ENCODE measurements around the gene ASIC2.

Gene ASIC2

DNA sequence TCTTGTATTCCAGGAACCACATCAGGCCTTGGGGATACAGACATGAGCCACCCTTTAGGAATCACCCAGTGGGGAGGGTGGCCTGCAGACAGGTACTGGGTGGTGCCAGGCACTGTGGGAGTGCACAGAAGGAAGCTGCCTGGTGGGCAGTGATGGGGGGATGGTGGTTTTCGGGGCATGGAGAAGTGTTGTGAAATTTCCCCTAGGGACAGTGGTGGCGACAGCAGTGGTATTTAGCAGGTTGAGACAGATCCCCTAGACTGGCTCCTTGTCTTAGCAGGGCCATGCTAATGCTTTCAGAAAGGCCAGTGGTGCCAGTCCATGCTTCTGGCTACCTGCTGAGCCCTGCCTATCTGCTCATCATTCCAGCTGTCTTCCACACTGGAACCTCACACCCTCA is 171.8 kb downstream of the ASIC2 start:
- ATAC-seq: no peak
- TF ChIP-seq GLIS3 (CRISPR knock-in tag; IDR thresholded peaks at IDR 0.05): no peak

- ATAC-seq: no peak
Observed at GRCh38 chr17:33120103-33120502, 173.0 kb downstream of the ASIC2 start.

DNA sequence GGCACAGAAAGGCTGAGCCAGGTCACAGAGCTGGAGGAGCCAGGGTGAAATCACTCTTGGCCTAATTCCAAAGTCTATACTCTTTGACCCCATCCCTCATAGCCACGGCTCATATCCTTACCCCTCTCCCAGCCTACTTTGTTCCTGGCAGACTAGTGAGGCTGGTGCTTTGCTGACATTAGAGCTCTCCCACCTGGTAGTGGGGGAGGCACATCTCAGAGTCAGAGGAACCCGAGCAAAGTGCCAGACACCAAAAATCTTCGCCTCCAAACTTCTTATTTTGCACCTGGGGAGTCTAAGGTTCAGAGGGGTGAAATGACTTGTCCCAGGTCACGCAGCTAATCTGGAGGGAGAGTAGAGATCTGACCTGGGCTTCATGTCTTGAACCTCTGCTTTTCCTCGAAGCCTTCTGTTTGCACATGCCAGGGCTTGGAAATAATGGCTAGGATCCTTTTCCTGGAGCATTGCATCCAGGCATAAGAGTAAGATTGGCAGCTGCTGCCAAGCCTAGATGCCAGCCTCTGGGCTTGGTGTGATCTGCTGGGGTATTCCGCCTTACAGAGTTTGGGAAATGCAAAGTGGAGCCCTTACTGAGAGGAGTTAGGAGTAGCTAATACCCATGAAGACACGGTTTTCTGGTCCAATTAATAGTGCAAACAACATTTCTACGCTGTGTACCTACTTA is 174.6 kb downstream of the ASIC2 start:
- TF ChIP-seq, protein P1, sequence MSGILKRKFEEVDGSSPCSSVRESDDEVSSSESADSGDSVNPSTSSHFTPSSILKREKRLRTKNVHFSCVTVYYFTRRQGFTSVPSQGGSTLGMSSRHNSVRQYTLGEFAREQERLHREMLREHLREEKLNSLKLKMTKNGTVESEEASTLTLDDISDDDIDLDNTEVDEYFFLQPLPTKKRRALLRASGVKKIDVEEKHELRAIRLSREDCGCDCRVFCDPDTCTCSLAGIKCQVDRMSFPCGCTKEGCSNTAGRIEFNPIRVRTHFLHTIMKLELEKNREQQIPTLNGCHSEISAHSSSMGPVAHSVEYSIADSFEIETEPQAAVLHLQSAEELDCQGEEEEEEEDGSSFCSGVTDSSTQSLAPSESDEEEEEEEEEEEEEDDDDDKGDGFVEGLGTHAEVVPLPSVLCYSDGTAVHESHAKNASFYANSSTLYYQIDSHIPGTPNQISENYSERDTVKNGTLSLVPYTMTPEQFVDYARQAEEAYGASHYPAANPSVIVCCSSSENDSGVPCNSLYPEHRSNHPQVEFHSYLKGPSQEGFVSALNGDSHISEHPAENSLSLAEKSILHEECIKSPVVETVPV (CRISPR knock-in tag; IDR thresholded peaks at IDR 0.05): no peak
- TF ChIP-seq TSHZ2 (CRISPR knock-in tag; IDR thresholded peaks at IDR 0.05): no peak

More at GRCh38 chr17:33120103-33120502, 173.0 kb downstream of the ASIC2 start:
- TF ChIP-seq CSDC2 (CRISPR knock-in tag; IDR thresholded peaks at IDR 0.05): no peak
- no peak for TF ChIP-seq SNAI2 (CRISPR knock-in tag; IDR thresholded peaks at IDR 0.05)
- no peak for TF ChIP-seq TCF4 (CRISPR knock-in tag; IDR thresholded peaks at IDR 0.05; ENCODE audit: borderline replicate concordance)
- no peak for TF ChIP-seq BACH2 (CRISPR knock-in tag; IDR thresholded peaks at IDR 0.05; ENCODE audit: borderline replicate concordance)
- TF ChIP-seq RARB (CRISPR knock-in tag; IDR thresholded peaks at IDR 0.05): no peak
- TF ChIP-seq, protein P1 (CRISPR knock-in tag; IDR thresholded peaks at IDR 0.05): no peak
- no peak for TF ChIP-seq ZFP3 (CRISPR knock-in tag; IDR thresholded peaks at IDR 0.05)
- TF ChIP-seq TSHZ2 (CRISPR knock-in tag; IDR thresholded peaks at IDR 0.05): no peak

DNA sequence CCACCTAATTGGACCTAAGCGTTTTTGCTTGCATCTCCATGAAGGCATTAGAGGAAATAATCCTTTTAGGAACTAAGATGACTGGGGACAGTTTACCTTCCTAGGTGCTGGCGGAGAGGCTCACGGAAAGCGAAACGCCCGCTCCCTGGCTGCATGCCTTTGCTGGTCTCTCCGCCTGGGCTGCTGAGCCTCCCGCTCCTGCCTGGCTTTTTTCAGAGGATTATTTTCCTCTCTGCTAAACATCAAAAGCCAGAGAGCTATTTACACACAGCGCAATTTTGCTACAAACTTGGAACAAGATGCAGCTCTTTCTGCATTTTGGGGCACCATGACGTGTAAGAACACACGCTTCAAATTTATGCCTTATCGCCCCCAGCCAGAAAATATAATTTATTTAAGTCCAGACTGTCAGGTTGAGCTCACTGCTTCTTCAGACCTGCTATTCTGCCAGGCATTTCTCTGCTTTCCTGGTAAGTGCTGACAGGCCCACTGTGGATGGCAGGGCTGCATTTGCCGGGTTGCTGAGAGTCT is 177.0 kb downstream of the ASIC2 start:
- ATAC-seq: no peak
- no peak for TF ChIP-seq TSHZ2 (CRISPR knock-in tag; IDR thresholded peaks at IDR 0.05)
- TF ChIP-seq ISL1 (CRISPR knock-in tag; IDR thresholded peaks at IDR 0.05): no peak
- no peak for TF ChIP-seq OSR1 (CRISPR knock-in tag; IDR thresholded peaks at IDR 0.05)
- TF ChIP-seq GLIS3 (CRISPR knock-in tag; IDR thresholded peaks at IDR 0.05): no peak
- no peak for TF ChIP-seq ESRRG (CRISPR knock-in tag; IDR thresholded peaks at IDR 0.05)
- no peak for TF ChIP-seq TOX (CRISPR knock-in tag; IDR thresholded peaks at IDR 0.05; ENCODE audit: borderline replicate concordance)
- TF ChIP-seq ZNF70 (CRISPR knock-in tag; IDR thresholded peaks at IDR 0.05): no peak
- no peak for TF ChIP-seq BACH2 (CRISPR knock-in tag; IDR thresholded peaks at IDR 0.05; ENCODE audit: borderline replicate concordance)
- TF ChIP-seq, protein P1 (CRISPR knock-in tag; IDR thresholded peaks at IDR 0.05): no peak
- TF ChIP-seq PPARA (CRISPR knock-in tag; IDR thresholded peaks at IDR 0.05; ENCODE audit: borderline replicate concordance): no peak

More for the DNA sequence above, 174.6 kb downstream of the ASIC2 start:
- ATAC-seq: no peak

Measured in SK-N-SH treated with all-trans-retinoic acid at 6 μM for 48 hours (cell line).